Fibroblast of pulmonary artery (primary cell): ENCODE measurements around the gene CABLES1.

Source experiments
- DNase-seq: peaks from one replicate; pipeline ENCODE4 v3.0.0-alpha.2; 2010; ENCODE audit warnings: low read depth
- H3K4me3 ChIP-seq: replicated peaks from 2 replicates; pipeline ENCODE4 v1.5.1; 2011; ENCODE audit warnings: low read depth, mild to moderate bottlenecking, control low read depth, low read length, moderate library complexity
- CTCF ChIP-seq: IDR thresholded peaks from 2 replicates; pipeline ENCODE4 v1.5.1; 2011; ENCODE audit warnings: mild to moderate bottlenecking, control low read depth, low read length, inconsistent platforms; ENCODE audit errors: missing control alignments

CABLES1 gene

GRCh38 chr18:23272498-23273232, 137.4 kb downstream of the CABLES1 start:
- no peak overlapping the region for H3K4me3 ChIP-seq
- TF ChIP-seq CTCF = no peak
- DNase-seq = no peak

- DNase-seq = no peak
Observed at GRCh38 chr18:23273443-23273966, 138.2 kb downstream of the CABLES1 start.

GRCh38 chr18:23274638-23275482, 139.6 kb downstream of the CABLES1 start:
- no peak for DNase-seq
- no peak overlapping the region for H3K4me3 ChIP-seq
- no peak for TF ChIP-seq CTCF

More at GRCh38 chr18:23273443-23273966, 138.2 kb downstream of the CABLES1 start:
- no peak for TF ChIP-seq CTCF
- H3K4me3 ChIP-seq = no peak overlapping the region

- DNase-seq = no peak
- no peak for TF ChIP-seq CTCF
- no peak overlapping the region for H3K4me3 ChIP-seq
Observed at GRCh38 chr18:23276451-23276850, 141.2 kb downstream of the CABLES1 start.

GRCh38 chr18:23277399-23277798, 142.1 kb downstream of the CABLES1 start:
- no peak for TF ChIP-seq CTCF
- no peak for DNase-seq
- no peak overlapping the region for H3K4me3 ChIP-seq

- no peak for DNase-seq
- no peak overlapping the region for H3K4me3 ChIP-seq
- TF ChIP-seq CTCF = no peak
Observed at GRCh38 chr18:23279931-23280330, 144.6 kb downstream of the CABLES1 start.
